GM19035 (cell line): ENCODE data around the gene ULK4.
"Not testable (repeated sequence)": the region's sequence is repeated elsewhere in the genome, so short reads cannot be mapped to it uniquely, and the experiment has no call there.

Experiments used
- ATAC-seq: cut with Tn5 transposase; IDR thresholded peaks from one replicate; pipeline ENCODE4 v1.9.1; 2021; ENCODE audit not compliant: unreplicated experiment

The ULK4 gene

GRCh38 chr3:41453618-41454017, 508.3 kb downstream of the ULK4 start:
- ATAC-seq: not testable (repeated sequence)

DNA sequence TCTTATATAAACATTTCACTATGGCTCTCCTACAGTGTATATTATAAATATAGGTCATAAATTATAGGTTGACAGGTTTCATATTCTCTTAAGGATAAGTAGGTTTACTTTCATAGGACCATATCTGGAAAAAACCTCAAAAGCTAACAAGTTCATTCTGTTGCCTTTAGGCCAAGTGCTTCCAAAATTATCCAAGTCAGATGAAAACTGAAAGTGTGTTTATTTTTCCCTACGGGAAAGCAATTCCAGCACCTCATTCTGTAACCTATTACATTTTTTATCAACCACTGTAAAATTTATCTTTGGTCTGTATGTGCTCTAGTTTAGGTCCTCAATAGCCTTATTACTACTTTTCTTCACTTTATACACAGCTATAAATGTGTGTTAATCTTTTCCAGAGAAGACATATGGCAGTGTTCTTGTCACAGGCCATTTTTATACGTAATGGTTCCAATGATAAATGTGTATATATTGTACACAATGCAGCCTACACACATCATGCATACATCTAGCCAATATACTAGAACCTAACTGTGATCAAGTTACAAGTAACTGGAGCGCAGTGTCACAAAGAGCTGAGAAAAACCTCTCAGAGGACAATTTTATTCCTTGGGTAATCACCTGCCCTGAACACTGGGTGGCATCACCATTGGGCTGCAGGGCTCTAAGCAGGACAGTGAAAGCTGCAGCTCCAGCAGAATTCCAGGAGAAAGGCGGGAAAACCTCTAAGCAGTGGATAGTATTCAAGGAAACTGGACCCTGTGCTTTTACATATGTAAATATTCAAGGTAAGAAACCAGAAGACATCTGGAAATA, 511.3 kb downstream of the ULK4 start:
- ATAC-seq: no peak

DNA sequence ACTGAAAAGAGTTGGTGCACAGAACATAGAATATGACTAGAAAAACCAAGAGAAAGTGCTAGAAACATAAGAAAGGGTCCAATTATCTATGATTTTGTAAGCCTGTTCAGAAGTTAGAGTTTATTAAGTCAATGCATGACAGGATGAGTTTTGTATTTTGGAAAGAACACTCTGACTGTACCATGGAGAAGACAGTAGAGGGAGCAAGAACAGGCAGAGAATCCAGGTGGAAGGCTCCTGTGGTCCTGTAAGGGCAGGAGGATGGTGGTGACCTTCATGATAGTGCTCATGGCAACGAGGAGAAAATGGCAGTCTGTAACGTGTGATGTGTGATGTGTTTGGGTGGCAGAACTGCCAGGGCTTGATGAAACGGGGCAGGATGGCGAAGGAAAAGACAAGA, 513.5 kb downstream of the ULK4 start:
- no peak for ATAC-seq

GRCh38 chr3:41447701-41448100, 514.2 kb downstream of the ULK4 start:
- ATAC-seq: no peak

- not testable (repeated sequence) for ATAC-seq
Observed at GRCh38 chr3:41446316-41446715, 515.6 kb downstream of the ULK4 start.

- no peak for ATAC-seq
Observed at GRCh38 chr3:41441568-41441967, 520.3 kb downstream of the ULK4 start.

- ATAC-seq: no peak
Observed at GRCh38 chr3:41441139-41441538, 520.8 kb downstream of the ULK4 start.

GRCh38 chr3:41436983-41437382, 524.9 kb downstream of the ULK4 start:
- no peak for ATAC-seq

GRCh38 chr3:41434781-41435180, 527.1 kb downstream of the ULK4 start:
- ATAC-seq: no peak

GRCh38 chr3:41431386-41431785, 530.5 kb downstream of the ULK4 start:
- ATAC-seq: no peak

- no peak for ATAC-seq
Observed at GRCh38 chr3:41430886-41431285, 531.0 kb downstream of the ULK4 start.

- no peak for ATAC-seq
Observed at GRCh38 chr3:41430391-41430790, 531.5 kb downstream of the ULK4 start.

DNA sequence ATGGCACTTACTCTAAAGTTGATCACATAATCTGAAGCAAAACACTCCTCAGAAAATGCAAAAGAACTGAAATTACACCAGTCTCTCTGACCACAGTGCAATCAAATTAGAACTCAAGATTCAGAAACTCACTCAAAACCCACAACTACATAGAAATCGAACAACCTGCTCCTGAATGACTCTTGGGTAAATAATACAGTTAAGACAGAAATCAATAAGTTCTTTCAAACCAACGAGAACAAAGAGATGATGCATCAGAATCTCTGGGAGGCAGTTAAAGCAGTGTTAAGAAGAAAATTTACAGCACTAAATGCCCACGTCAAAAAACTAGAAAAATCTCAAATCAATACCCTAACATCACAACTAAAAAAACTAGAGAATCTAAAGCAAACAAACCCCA, 535.4 kb downstream of the ULK4 start:
- ATAC-seq: no peak

DNA sequence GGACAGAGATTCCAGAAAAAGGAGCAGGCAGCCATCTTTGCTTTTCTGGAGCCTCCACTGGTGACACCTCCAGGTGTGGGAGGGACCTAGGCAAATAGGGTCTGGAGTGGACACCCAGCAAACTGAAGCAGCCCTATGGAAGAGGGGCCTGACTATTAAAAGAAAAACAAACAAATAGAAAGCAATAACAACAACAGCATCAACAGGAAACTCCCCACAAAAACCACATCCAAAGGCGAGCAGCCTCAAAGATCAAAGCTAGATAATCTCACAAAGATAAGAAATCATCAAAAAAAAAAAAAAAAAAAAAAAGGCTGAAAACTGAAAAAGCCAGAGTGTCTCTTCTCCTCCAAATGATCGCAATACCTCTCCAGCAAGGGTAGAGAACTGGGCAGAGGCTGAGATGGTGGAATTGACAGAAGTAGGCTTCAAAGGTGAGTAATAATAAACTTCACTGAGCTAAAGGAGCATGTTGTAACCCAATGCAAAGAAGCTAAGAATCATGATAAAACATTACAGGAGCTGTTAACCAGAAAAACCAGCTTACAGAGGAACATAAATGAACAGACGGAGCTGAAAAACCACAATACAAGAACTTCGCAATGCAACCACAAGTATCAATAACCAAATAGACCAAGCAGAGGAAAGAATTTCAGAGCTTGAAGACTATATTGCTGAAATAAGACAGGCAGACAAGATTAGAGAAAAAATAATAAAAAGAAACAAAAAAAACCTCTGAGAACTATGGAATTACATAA, 537.2 kb downstream of the ULK4 start:
- no peak for ATAC-seq

- ATAC-seq: no peak
Observed at GRCh38 chr3:41419809-41420208, 542.1 kb downstream of the ULK4 start.

DNA sequence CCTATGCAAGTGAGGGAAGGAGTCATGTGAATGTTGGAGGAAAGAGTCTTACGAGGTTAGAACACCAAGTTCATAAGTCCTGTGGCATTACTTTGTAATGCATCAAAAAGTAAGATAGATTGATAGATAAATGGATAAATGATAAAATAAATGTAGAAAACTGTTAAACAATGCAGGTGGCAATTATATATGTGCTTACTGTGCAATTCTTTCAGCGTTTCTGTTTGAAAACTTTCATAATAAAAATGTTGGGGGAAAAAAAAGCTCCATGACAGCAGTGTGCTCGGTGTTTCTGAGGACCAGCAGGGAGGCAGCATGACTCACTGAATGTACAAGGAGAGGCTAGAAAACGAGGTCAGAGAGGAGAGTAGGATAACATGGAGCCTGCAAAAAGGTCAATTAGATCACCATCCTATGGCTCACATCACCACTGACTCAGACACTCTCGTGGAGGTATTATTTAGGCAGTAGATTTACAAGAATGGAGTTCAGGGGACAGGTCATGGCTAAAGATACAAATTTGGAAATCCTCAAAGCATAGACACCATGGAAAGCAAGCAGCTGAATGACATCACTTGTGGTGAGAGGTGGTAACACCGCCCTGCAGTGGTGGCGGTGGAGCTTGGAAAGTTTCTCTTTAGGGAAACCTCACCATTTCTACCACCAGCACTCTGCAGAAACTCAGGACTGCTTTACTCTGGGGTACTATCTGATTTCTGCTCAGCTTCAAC, 542.8 kb downstream of the ULK4 start:
- no peak for ATAC-seq

DNA sequence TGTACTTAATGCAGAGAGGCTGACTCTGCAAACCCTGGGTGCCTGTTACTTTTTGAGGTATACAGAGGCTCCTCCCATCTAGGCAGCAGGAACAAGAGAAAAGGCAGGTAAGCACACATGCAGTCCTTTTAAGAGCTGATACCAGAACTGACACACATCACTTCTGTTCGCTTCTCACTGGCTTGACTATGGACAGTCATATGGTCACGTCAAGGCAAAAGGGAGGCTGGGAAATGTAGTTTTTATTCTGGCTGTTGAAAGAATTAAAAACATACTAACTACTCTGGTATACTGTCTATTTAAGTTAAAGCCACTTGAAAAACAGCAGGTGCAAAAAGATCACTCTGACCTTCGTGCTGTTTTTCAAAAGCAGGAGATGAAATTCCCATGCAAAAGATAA, 544.3 kb downstream of the ULK4 start:
- no peak for ATAC-seq

- no peak for ATAC-seq
Observed at GRCh38 chr3:41411065-41411464, 550.8 kb downstream of the ULK4 start.

DNA sequence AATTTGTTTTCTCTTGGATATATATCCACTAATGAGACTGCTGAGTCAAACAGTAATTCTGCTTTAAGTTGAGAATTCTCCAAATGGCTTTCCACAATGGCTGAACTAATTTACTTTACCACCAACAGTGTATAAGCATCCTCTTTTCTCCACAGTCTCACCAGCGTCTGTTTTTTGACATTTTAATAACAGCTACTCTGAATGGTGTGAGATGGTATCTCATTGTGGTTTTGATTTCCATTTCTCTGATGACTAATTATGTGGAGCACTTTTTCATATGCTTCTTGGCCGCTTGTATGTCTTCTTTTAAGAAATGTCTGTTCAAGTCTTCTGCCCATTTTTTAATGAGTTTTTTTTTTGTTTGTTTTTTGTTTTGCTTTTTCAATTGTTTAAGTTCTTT, 556.4 kb downstream of the ULK4 start:
- no peak for ATAC-seq

- no peak for ATAC-seq
Observed at GRCh38 chr3:41404582-41404981, 557.3 kb downstream of the ULK4 start.

- ATAC-seq: no peak
Observed at GRCh38 chr3:41394896-41395295, 567.0 kb downstream of the ULK4 start.
